A204.1 (cell line): ENCODE measurements around the gene HACD3.
"Not testable (repeated sequence)": the region's sequence is repeated elsewhere in the genome, so short reads cannot be mapped to it uniquely, and the experiment has no call there.

Experiments
- FAIRE-seq: peaks from 2 replicates; lab custom pipeline; 2012; peaks lifted over from hg19 to GRCh38; lab: Jason Lieb, UNC

The HACD3 gene

DNA sequence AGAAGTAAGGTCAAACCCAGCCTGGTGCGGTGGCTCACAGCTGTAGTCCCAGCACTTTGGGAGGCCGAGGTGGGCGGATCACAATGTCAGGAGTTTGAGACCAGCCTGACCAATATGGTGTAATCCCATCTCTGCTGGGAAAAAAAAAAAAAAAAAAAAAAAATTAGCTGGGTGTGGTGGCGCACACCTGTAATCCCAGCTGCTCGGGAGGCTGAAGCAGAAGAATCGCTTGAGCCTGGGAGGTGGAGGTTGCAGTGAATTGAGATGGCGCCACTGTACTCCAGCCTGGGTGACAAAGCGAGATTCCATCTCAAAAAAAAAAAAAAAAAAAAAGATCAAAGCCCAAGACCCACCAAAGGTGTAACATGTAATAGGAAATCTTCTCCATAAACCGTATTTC lies 19.0 kb downstream of the HACD3 start:
- not testable (repeated sequence) for FAIRE-seq

DNA sequence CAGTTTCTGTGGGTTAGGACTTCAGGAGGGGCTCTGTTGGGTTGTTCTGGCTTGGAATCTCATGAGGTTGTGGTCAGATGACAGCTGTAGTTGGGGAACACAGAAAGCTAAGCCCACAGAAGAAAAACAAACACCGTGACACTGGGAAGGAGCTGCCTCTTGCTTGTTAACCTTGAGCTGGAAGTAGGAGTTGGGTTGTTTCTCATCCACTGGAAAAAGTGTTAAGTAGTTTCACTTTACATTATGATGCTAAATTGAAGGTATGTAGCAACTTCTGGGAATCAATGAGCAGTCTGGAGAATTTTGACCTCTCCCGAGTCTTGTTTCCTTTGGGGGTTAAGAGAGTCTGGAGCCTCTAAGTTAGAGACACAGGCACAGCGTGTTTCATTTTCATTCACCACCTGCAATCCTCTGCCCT lies 20.4 kb downstream of the HACD3 start:
- no peak for FAIRE-seq

DNA sequence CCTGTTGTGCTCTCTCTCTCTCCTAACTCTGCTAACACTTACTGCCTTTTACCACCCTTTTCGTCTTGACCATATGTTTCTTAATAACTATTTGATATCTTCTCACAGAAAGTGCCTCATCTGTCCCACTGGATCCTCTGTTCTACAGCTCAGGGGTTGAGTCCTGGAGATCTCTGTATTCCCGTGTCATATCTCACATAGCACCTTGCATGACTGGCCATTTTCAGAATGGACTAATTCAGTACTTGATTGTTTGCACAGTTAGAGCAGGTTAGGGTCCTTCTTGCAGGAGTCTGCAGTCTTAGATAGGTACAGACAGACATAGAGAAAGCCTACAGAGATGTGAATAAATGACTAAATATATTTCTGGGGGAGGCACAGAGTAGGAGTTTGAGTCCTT lies 20.9 kb downstream of the HACD3 start:
- no peak for FAIRE-seq

DNA sequence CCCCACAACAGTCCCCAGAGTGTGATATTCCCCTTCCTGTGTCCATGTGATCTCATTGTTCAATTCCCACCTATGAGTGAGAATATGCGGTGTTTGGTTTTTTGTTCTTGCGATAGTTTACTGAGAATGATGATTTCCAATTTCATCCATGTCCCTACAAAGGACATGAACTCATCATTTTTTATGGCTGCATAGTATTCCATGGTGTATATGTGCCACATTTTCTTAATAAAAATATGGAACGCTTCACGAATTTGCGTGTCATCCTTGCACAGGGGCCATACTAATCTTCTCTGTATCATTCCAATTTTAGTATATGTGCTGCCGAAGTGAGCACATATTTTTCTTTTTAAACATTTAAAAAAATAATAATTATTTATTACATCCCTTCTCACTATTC lies 22.6 kb downstream of the HACD3 start:
- FAIRE-seq: not testable (repeated sequence)

DNA sequence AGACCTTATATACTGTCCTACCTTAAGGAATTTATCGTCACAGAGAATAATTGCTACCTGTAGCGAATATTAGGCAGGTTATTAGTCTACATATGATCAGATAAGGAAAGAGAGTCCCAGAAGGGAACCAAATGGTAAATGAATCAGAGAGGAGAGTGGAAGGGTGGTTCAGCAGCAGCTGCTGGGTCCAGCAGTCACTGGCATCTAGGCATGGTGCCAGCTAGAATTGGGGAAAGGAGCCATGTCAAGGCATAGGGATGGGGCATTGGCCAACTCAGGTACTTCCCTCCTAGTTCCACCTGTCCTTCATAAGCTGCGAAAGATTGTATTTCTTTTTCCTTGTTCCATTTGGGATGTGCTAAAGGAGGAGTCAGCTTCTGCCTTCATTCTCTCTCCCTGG lies 23.4 kb downstream of the HACD3 start:
- FAIRE-seq: no peak

DNA sequence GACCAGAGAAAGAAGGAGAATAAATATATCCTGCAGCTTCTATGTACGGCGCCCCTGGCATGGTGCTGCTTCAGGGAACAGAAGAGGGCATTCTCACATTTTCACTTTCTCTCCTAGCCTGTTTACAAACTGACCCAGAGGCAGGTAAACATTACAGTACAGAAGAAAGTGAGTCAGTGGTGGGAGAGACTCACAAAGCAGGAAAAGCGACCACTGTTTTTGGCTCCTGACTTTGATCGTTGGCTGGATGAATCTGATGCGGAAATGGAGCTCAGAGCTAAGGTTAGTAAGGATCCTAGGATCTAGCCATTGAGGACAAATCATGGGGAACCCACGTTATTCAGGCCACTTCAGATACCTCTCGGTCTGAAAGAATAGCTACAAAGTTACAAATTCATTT lies 26.4 kb downstream of the HACD3 start:
- FAIRE-seq: no peak

DNA sequence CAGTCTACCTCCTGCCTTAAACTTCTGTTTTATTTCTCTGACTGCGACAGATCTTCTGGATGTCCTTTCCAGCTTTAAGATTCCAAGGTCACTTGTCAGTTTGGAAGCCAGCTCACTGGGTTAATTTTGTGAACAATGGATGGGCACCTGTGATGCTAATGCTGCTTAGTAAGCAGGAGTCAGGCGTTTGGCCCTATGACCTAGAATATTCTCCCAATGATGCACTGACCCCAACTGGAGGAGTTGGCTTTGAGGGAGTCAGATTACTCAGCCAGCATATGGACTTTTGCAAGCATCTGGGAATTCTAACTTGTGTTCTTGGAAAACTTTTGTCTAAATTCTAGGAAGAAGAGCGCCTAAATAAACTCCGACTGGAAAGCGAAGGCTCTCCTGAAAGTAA lies 28.1 kb downstream of the HACD3 start:
- no peak for FAIRE-seq

DNA sequence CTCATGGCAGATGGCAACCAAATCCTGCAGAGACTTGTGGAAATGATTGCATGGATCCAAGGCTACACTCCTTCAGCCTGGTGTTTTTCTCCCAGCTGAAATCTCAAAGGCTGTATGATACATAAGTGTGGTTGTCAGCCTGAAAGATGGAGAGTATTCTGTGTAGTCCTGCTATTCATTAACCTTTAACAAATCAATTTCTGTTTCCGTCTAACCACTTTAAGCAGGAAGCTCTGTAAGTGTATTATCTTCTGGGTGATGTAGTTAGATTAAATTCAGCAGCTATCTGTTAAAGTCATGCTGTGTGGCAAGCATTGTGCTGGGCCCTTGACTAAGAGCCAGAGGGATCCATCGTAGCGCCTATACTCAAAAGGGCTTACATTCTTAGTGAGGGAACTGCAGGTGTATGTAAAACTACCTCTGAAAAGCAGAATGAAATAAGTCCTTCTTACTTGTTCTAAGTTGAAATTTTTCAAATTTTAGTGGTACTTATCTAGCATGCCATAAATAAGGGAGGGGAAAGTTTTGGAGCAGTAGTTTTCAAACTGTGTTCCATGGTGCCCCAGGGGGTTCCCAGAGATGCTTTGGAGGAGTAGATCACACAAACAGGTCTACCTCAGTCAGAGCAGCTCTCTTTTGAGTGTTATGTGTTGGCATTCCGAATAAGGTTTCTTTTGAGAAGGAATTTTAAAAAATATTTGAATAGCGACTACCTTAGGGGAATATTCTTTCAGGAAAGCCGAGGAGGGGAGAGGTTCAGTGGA lies 28.9 kb downstream of the HACD3 start:
- FAIRE-seq: no peak

DNA sequence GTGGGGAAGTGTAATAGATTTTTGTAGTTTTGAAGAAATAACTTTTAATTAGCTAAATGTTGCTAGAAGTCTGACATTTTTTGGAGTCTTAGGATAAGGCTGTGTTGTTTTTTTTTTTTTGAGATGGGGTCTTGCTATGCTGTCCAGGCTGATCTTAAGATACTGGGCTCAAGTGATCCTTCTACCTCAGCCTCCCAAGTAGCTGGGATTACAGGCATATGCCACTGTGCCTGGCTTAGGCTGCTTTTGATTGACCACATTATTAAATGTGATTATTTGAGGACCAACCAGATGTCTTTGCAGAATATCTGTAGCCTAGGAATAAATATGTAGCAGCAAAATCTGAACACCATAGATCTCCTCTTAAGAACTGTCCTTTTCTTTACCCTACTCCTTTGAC lies 29.7 kb downstream of the HACD3 start:
- no peak for FAIRE-seq

DNA sequence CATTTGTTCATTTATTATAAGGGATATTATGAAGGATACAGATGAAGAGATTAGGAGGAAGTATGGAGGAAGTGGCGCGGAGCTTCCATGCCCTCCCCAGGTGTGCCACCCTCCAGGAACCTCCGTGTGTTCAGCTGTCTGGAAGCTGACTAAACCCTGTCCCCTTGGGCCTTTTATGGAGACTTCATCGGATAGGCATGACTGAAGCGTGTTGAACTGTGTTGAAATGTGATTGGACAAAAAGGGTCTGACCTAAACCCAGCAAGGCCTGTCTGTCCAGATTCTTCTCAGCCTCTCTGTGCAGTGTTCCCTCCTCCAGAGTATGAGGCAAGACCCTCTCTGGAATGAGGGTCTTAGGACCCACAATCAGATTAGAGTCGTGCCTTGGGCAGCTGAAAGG lies 31.7 kb downstream of the HACD3 start:
- FAIRE-seq: no peak

DNA sequence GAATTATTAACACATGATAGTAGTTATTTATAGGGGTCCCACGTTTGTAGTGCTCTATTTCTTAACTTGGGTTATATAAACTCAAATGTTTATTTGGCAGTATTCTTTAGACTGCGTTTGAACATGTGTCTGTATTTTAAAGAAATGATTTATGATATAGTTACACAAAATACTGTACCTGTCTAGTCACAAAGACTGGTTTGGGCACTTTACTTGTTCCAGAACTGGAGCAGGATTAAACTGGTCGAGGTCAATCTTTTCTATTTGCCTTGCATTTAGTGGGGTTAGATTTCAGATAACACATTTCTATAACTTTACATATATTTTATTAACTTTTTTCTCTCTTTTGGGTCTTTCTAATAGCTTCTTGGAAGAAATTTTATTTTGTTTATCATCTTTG lies 39.5 kb downstream of the HACD3 start:
- FAIRE-seq: no peak

DNA sequence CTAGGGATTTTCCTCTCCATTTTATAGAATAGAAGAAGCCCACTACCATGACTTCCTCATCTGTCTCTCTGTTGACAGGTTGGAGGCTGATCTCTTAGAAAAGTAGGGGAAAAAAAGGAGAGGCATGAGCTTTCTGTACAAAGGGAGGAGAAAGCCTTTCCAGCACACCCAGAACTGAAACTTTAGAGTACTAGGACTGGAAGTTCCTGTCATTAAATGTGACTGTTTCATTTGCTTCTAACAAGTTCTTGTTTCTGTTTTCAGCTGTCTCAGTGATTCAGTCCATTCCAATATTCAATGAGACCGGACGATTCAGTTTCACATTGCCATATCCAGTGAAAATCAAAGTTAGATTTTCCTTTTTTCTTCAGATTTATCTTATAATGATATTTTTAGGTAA lies 41.7 kb downstream of the HACD3 start:
- FAIRE-seq: no peak

DNA sequence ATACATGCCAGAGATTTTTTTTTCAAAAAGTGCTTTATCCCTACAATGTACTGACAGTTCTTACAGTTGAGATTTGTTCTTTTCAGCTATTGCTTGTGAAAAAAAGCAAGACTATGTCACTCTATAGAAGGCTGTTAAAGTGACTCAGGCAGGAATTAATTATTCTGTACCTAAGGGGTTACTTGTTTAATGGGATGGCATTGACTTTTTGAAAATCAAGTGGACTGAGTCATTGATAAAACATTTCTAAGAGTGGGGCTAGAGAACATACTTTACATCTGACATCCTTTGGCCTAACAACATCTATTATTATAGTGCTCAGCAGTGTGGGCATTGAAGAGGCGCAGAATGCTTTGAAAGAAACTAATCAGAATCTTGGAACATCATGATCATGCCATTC lies 46.4 kb downstream of the HACD3 start:
- no peak for FAIRE-seq

DNA sequence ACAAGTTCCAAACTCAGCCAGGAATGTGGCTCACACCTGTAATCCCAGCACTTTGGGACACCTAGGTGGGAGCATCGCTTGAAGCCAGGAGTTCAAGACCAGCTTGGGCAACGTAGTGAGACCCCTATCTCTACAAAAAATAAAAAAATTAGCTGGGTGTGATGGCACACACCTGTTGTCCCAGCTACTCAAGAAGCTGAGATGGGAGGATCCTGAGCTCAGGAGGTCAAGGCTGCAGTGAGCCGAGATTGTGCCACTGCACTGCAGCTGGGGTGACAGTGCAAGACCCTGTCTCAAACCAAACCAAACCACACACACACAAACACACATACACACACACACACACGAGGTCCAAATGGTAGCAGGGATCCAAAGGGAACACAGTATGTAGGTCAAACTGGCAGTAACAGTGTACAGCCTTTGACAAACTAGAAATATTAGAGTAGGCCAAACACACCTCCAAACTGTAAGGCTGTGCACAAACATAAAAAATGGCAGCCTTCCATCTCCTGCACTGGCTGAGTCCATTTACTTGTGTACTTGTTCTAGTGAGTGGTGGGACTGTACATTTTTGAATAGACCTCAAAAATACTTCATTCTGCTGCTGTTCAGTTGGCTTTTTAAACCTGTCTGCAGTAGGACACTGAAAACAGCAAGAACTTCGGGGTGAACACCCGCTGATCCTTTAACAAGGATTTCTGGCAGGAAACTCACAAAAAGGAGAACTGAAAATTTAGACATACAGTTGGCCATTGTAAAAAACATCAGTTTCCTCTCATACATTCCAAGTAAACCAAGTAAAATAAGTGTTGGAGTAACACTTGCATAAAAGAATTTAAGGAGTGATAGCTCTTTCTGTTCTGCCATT lies 47.1 kb downstream of the HACD3 start:
- no peak for FAIRE-seq

DNA sequence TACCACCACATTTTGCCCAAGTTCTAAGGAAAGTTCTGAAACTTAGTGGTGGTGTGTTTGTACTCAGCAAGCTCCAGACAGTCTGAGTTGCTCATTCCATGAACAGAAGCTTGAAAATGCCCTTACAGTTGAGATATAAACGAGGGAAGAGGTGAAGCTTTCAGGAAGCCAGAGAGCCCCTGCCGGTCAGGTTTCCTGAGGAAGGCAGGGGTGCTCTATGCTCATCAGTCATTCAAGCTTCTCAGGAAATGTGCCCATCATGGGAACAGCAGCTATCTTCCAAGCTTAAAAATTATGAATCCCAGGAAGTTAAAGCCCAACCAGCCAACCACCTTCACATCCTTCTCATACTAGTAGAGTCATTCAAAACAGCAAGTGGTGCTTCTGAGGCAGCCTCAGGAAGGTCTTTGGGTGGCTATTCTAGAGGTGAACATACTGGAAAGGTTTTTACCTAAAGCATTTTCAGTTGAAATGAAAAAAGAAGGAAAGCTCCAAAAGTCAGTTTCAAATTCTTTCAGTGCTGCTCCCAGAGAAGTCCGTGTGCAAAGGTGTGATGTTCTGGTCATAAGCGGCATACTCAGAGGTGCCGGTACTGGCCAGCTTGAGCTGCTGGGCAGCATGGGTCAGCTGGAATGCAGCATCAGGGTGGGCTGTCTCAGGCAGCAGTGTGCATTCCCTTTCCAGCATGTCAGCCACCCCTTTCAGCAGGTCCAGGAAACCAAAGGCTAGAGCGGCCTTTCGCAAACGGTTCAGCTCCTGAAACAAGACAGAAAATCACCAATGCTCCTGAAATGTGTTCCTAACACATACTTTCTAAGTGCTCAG lies 48.9 kb downstream of the HACD3 start:
- FAIRE-seq: no peak

DNA sequence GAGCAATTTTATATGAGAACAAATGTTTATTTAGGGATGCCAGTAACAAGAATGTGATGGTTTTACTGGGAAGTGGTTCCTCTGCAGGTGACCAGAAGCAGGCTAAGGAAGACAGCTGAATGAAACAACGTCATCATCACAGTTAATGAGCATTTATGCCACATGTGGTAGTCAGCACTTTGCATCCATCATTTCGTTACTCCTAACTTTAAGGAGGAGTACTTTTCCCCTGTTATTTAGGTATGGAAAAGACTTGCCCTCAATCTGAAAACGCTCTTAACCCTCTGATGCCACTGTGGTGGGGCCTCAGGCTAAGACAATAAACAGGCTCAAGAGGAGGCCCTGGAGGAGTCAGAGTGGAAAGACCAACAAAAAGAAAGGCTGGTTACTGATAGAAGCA lies 49.5 kb downstream of the HACD3 start:
- no peak for FAIRE-seq

DNA sequence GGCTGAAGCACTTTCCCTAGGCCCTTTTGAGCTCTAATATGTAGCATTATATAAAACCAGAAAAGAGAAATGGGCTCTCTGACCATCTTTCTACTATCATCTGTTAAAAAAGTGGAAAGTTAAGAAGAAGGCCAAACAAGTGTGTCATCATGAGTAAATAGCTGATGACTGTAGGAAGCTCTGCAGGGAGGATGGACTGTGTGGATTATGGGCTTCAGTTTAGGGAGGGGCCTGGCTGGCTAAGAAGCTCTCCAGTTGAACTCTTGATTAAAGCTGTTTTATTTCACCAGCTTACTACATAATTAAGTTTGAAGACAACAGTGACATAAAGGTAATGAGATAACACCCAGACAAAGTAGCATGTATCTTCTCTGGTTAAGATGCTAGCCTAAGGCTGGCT lies 50.0 kb downstream of the HACD3 start:
- FAIRE-seq: no peak

DNA sequence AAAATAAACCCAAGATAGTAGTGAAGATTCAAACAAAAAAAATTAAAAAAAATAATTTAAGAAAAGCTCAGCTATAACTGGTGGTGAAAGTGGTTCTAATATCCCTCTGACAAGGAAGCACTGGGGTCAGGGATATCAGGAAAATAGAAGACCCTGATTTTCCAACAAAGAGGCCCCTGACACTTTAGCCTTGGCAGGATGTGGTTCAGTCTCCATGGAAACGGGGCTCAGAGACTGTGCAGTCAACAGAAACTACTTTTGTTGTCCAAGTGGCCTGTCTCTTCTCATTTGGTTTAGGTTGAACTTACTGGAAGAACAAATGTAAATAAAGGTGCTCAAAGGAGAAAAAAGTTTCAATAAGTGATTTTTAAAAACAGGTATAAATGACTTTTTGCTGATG lies 53.4 kb downstream of the HACD3 start:
- no peak for FAIRE-seq

DNA sequence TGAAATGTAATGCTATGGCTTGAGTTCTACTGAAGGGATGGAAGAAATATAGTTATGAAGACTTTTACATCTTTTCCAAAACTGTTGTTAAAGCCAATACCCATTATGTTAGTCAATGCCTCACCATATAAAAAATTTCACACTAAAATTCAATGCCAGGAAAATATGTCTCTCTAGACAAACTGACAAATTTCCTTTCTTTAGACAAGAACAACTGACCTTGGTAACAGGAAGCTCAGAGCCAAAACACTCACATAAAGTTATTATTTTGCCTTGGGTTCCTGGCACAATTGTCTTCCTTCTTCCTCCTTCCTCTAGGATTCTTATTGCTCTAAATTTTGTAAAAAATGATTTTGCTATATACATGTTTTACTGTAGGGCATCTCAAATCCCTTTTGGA lies 54.0 kb downstream of the HACD3 start:
- no peak for FAIRE-seq

DNA sequence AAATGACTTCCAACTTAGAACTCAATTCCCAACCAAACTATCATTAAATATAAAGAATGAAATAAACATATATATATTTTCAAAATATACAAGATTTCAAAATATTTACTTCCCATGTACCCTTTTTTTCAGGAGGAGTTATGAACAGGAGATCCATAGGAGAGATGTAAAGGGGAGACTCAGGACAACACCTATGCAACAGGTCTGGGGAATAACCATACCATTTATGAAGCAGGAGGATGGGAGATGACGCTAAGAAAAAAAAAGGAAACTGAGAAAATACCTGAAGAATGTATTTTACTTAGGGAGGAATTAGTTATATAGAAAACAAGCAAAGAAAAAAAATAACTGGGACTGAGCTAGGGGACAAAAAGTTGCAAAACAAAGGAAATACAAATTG lies 56.8 kb downstream of the HACD3 start:
- FAIRE-seq: no peak

DNA sequence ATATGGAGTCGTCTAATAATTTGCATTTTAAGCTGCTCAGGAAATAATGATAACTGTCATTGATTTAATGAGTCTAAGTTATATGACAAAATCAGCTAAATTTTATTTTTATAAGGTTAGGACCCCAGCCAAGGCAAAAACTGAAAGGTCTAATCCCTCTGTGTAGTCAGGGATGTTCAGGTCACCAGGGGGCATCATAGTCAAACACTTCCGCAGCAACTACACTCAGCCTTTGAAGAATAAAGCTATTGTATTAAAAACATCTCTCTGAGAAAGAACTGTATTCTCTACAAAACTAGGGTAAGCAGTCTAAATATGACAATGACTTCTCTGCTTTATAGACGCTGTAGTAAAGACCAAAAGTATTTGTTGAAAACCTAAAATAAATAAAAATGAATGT lies 65.7 kb downstream of the HACD3 start:
- no peak for FAIRE-seq

DNA sequence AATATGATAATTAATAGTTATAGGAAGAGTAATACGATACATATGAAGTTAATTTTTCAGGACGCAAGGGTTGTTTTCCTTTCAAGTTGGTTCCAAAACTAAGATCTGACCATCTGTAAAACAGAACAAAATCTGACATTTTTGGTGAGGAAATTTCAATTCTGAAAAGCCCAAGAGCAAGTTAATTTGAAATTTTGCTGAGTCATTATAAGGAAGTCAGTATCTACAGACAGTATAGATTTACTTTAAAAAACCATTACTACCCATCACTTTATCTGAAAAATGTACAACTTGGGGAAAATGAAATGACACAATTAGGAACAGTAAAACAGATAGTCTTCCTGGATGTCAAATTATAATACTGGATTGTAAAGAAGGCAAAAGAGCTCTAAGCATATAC lies 68.2 kb downstream of the HACD3 start:
- no peak for FAIRE-seq

DNA sequence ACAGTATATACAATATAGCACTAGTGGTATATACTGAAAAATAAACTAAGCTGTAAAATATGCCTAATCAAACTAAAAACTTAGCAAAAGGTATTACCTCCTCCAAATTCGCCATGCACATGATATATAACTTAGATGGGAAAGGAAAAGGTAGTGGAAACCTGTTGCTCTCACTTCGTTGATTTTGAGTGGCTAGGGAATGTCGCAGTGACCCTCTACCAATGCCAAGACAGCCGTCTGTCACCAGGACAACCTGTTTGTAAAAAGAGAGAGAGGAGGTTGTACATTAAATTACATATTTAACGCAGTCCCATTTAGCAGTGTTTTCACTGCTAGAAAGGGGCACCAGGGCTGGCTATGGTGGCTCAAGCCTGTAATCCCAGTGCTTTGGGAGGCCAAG lies 69.4 kb downstream of the HACD3 start:
- FAIRE-seq: no peak
